ENCODE results near the gene ATP11C. TPM values are rescaled to one million over a fixed set of nuclear protein-coding genes. Genes with fewer than 3 reads are reported as not detected.

The ATP11C gene
- total RNA-seq, 1 donor from 2014 or later = 47.2 TPM

DNA sequence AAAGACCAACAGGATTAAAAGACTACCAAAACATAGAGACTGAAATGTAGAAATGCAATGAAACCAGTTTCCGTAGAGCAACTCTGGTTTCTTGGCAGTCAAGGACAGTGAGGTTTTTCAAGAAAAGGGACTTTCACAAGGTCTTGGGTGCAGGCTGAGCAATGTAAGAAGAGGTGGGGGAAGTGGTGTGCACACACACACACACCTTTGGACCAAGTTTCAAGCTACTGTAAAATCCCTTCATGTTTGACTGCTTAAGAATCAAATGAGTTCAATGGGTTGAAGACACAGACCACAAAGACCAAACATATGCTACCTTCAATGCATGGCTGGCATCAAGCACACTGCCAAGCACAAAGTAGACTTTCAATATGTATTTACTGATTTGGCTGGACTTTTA lies 207.1 kb downstream of the ATP11C start:
- DNase-seq = no peak
- H3K36me3 Mint-ChIP-seq (ENCODE audit: unreplicated experiment) = no peaks in the 10 kb centered on the region
- H3K27me3 Mint-ChIP-seq (ENCODE audit: unreplicated experiment) = no peaks in the 10 kb centered on the region
- no peak overlapping the region for H3K27ac Mint-ChIP-seq (ENCODE audit: unreplicated experiment)
- TF ChIP-seq, protein P1, sequence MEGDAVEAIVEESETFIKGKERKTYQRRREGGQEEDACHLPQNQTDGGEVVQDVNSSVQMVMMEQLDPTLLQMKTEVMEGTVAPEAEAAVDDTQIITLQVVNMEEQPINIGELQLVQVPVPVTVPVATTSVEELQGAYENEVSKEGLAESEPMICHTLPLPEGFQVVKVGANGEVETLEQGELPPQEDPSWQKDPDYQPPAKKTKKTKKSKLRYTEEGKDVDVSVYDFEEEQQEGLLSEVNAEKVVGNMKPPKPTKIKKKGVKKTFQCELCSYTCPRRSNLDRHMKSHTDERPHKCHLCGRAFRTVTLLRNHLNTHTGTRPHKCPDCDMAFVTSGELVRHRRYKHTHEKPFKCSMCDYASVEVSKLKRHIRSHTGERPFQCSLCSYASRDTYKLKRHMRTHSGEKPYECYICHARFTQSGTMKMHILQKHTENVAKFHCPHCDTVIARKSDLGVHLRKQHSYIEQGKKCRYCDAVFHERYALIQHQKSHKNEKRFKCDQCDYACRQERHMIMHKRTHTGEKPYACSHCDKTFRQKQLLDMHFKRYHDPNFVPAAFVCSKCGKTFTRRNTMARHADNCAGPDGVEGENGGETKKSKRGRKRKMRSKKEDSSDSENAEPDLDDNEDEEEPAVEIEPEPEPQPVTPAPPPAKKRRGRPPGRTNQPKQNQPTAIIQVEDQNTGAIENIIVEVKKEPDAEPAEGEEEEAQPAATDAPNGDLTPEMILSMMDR (IDR thresholded peaks at IDR 0.05; ENCODE audit: partially characterized antibody, unreplicated experiment) = no peak
- no peaks in the 10 kb centered on the region for H3K4me1 Mint-ChIP-seq (ENCODE audit: low read depth, unreplicated experiment)
- H3K4me3 Mint-ChIP-seq (ENCODE audit: unreplicated experiment) = no peak overlapping the region
- no peaks in the 10 kb centered on the region for H3K9me3 Mint-ChIP-seq (ENCODE audit: unreplicated experiment)

DNA sequence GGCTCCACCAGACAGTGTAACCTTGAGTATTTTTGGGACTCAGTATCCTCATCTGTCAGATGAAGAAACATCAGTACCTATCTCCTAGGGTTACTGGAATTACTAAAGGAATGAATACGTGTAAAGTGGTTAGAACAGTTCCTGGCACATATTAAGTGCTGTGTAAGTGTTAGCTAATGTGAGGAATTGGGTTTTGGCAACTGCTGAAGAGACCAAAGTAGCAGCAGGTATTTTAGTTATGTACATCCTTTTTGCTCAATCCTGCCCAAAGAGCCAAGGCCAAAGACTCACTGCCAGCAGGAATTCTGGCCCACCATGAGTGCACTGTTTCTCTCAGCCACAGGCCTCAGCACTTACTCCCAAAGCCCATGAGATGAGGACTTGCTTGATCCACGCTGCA lies 208.2 kb downstream of the ATP11C start:
- H3K36me3 Mint-ChIP-seq (ENCODE audit: unreplicated experiment) = no peaks in the 10 kb centered on the region
- H3K4me3 Mint-ChIP-seq (ENCODE audit: unreplicated experiment) = no peak overlapping the region
- no peaks in the 10 kb centered on the region for H3K9me3 Mint-ChIP-seq (ENCODE audit: unreplicated experiment)
- no peaks in the 10 kb centered on the region for H3K27me3 Mint-ChIP-seq (ENCODE audit: unreplicated experiment)
- H3K4me1 Mint-ChIP-seq (ENCODE audit: low read depth, unreplicated experiment) = no peaks in the 10 kb centered on the region
- DNase-seq = no peak
- TF ChIP-seq, protein P1 (IDR thresholded peaks at IDR 0.05; ENCODE audit: partially characterized antibody, unreplicated experiment) = no peak
- no peak overlapping the region for H3K27ac Mint-ChIP-seq (ENCODE audit: unreplicated experiment)

DNA sequence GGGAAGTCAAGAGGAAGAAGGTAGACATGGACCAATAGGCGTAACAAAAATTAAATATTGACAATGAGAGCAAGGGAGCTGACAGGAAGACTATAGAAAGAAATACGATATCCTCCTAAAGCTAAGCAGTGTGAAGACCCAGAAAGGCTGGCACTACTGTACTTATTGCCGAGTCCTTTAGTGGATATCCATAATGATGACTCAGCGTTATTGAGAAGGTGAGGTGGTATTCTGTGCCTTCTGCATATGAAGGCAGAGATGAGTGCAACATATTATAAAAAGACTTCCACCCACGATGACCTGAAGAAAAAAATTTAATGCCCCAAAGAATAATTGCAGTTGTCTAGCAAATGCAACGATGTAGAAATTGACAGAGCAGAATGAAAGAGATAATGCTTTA lies 211.9 kb downstream of the ATP11C start:
- Mint-ChIP-seq H3K4me3 (ENCODE audit: unreplicated experiment) (no peak overlapping the region), H3K9me3 (ENCODE audit: unreplicated experiment) (no peaks in the 10 kb centered on the region), H3K36me3 (ENCODE audit: unreplicated experiment) (no peaks in the 10 kb centered on the region), H3K27me3 (ENCODE audit: unreplicated experiment) (peaks cover 3% of the 10 kb centered on the region), H3K27ac (ENCODE audit: unreplicated experiment) (no peak overlapping the region), H3K4me1 (ENCODE audit: low read depth, unreplicated experiment) (no peaks in the 10 kb centered on the region)
- DNase-seq = no peak
- TF ChIP-seq, protein P1 (IDR thresholded peaks at IDR 0.05; ENCODE audit: partially characterized antibody, unreplicated experiment) = no peak

DNA sequence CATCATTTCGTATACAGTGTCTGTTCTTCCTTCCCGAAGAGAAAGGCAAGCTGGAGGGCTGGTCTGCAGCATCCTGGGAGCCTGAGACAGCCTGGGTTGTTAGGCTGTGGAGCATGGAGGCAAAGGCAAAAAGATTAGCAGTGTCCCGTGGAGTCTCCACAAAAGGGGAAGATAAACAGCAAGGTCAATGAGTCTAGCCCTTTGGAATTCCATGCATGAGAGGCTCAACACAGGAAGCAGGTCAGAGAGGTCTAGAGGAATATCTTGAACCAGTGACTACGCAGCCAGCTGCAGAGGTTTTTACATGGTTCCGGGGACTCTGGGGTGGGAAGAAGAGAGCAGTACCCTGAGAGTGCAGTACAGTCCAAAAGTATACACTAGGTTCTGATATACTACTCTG lies 212.7 kb downstream of the ATP11C start:
- Mint-ChIP-seq H3K4me3 (ENCODE audit: unreplicated experiment) (no peak overlapping the region), H3K4me1 (ENCODE audit: low read depth, unreplicated experiment) (no peaks in the 10 kb centered on the region), H3K9me3 (ENCODE audit: unreplicated experiment) (no peaks in the 10 kb centered on the region), H3K36me3 (ENCODE audit: unreplicated experiment) (no peaks in the 10 kb centered on the region), H3K27me3 (ENCODE audit: unreplicated experiment) (peaks cover 3% of the 10 kb centered on the region), H3K27ac (ENCODE audit: unreplicated experiment) (no peak overlapping the region)
- TF ChIP-seq, protein P1 (IDR thresholded peaks at IDR 0.05; ENCODE audit: partially characterized antibody, unreplicated experiment) = no peak
- DNase-seq = no peak

DNA sequence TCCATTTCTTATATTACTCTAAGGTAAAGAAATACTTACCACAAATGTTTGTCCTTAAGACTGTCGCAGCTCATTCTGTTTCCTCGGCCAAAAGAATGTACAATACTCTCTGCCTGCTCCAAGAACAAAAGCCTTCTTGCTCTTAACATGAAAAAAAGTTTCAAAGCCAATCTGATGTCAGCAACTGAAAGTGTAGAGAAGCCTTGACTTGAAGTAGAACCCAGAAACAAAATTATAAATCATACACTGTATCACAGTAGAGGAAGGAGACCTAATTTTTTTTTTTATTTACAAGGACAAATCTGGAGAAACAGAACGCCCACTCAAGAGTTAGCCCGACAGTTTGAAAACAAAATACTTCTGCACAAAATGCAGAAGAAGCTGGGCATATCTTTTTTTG lies 224.8 kb downstream of the ATP11C start, which contains the start of gene MCF2:
TSS of gene MCF2 (minus strand) at position 101 of the 400 bp plus-strand sequence. CDS start 56,423 bp downstream, outside the sequence.
- no peak within 1 kb of the TSS for H3K4me3 Mint-ChIP-seq (ENCODE audit: unreplicated experiment)
- H3K4me1 Mint-ChIP-seq (ENCODE audit: low read depth, unreplicated experiment) = no peaks in the 10 kb centered on the region
- H3K36me3 Mint-ChIP-seq (ENCODE audit: unreplicated experiment) = no peaks in the 10 kb centered on the region
- no peak within 1 kb of the TSS for H3K27ac Mint-ChIP-seq (ENCODE audit: unreplicated experiment)
- DNase-seq = no peak
- H3K9me3 Mint-ChIP-seq (ENCODE audit: unreplicated experiment) = no peaks in the 10 kb centered on the region
- TF ChIP-seq, protein P1 (IDR thresholded peaks at IDR 0.05; ENCODE audit: partially characterized antibody, unreplicated experiment) = no peak
- H3K27me3 Mint-ChIP-seq (ENCODE audit: unreplicated experiment) = no peaks in the 10 kb centered on the region
